Neural crest cell (in vitro differentiated cells): ENCODE measurements around the gene C3orf33. TPM values are rescaled to one million over a fixed set of nuclear protein-coding genes. Genes with fewer than 3 reads are reported as not detected.

Experiments
- DNase-seq: peaks from one replicate; pipeline ENCODE4 v3.0.0; 2021; ENCODE audit warnings: low read depth, mixed read lengths, low spot score
- H3K27ac Mint-ChIP-seq: one replicate; pipeline ENCODE4 v1.8.0; 2021; ENCODE audit warnings: mild to moderate bottlenecking, mixed read lengths; ENCODE audit not compliant: unreplicated experiment
- H3K27me3 Mint-ChIP-seq: 2 replicates; pipeline ENCODE4 v1.8.0; 2021; ENCODE audit warnings: low read depth, mild to moderate bottlenecking, mixed read lengths
- H3K36me3 Mint-ChIP-seq: 2 replicates; pipeline ENCODE4 v1.8.0; 2021; ENCODE audit warnings: low read depth, mild to moderate bottlenecking, mixed read lengths
- H3K4me1 Mint-ChIP-seq: 2 replicates; pipeline ENCODE4 v1.8.0; 2021; ENCODE audit warnings: mixed read lengths
- H3K4me3 Mint-ChIP-seq: one replicate; pipeline ENCODE4 v1.8.0; 2021; ENCODE audit warnings: mild to moderate bottlenecking, mixed read lengths
- H3K9me3 Mint-ChIP-seq: 2 replicates; pipeline ENCODE4 v1.8.0; 2021; ENCODE audit warnings: mixed read lengths
- total RNA-seq: library from RNA; stranded (reverse); gene quantifications from 2 replicates; pipeline ENCODE4 v1.2.1, GENCODE V29; 2021
- TF ChIP-seq, protein P1 (sequence below): fragments of 200-600 bp; sonication (generic); conservative IDR thresholded peaks from 2 replicates; pipeline ENCODE4 v1.5.0; 2021; ENCODE audit warnings: antibody characterized with exemption, mild to moderate bottlenecking

The C3orf33 gene
- total RNA-seq, 1 donor from 2014 or later, result 4.2 TPM

DNA sequence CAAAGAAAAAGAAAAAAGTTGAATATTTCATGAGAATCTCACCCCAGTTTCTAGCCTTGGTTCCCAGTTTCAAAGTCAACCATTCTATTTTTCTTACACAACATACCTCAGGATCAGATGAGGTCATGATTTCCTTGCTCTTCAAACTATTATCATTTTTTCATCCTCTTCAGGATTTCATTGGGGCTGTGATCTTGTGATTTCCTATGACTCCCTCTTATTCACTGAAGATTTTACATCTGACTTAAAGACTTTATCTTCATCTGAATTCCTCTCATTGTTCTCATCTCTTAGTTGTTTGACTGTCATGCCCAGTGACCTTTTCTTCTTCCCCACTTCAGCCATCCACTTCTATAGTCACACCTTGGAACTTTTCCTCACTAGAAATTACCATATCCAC lies 3.1 kb upstream of the C3orf33 start:
- H3K4me3 Mint-ChIP-seq, result no peak overlapping the region
- peaks cover 2% of the 10 kb centered on the region for H3K36me3 Mint-ChIP-seq
- H3K27ac Mint-ChIP-seq, result no peak overlapping the region
- peaks cover 14% of the 10 kb centered on the region for H3K4me1 Mint-ChIP-seq
- DNase-seq, result no peak
- TF ChIP-seq, protein P1, sequence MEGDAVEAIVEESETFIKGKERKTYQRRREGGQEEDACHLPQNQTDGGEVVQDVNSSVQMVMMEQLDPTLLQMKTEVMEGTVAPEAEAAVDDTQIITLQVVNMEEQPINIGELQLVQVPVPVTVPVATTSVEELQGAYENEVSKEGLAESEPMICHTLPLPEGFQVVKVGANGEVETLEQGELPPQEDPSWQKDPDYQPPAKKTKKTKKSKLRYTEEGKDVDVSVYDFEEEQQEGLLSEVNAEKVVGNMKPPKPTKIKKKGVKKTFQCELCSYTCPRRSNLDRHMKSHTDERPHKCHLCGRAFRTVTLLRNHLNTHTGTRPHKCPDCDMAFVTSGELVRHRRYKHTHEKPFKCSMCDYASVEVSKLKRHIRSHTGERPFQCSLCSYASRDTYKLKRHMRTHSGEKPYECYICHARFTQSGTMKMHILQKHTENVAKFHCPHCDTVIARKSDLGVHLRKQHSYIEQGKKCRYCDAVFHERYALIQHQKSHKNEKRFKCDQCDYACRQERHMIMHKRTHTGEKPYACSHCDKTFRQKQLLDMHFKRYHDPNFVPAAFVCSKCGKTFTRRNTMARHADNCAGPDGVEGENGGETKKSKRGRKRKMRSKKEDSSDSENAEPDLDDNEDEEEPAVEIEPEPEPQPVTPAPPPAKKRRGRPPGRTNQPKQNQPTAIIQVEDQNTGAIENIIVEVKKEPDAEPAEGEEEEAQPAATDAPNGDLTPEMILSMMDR, result no peak
- H3K27me3 Mint-ChIP-seq, result no peaks in the 10 kb centered on the region
- no peaks in the 10 kb centered on the region for H3K9me3 Mint-ChIP-seq

DNA sequence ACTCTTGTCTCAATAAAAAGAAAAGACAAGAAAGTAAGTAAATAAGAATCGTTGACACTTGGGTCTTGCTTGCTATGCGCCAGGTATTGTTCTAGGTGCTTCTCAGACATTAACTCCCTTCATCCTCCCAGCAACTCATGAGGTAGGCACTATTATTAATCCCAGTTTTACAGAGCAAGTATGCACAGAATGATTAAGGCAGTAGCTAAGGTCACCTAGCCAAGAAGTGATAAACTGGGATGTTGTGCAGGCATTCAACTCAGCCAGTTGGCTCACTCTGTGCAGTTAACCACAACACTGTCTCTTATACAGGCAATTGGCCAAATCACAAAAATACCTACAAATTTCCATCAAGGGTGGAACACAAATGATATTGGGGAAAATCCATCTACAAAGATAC lies 1.7 kb upstream of the C3orf33 start:
- TF ChIP-seq, protein P1, result no peak
- peaks cover 3% of the 10 kb centered on the region for H3K36me3 Mint-ChIP-seq
- H3K27me3 Mint-ChIP-seq, result no peaks in the 10 kb centered on the region
- H3K9me3 Mint-ChIP-seq, result no peaks in the 10 kb centered on the region
- no peak overlapping the region for H3K4me3 Mint-ChIP-seq
- H3K27ac Mint-ChIP-seq, result no peak overlapping the region
- no peak for DNase-seq
- H3K4me1 Mint-ChIP-seq, result peaks cover 14% of the 10 kb centered on the region

DNA sequence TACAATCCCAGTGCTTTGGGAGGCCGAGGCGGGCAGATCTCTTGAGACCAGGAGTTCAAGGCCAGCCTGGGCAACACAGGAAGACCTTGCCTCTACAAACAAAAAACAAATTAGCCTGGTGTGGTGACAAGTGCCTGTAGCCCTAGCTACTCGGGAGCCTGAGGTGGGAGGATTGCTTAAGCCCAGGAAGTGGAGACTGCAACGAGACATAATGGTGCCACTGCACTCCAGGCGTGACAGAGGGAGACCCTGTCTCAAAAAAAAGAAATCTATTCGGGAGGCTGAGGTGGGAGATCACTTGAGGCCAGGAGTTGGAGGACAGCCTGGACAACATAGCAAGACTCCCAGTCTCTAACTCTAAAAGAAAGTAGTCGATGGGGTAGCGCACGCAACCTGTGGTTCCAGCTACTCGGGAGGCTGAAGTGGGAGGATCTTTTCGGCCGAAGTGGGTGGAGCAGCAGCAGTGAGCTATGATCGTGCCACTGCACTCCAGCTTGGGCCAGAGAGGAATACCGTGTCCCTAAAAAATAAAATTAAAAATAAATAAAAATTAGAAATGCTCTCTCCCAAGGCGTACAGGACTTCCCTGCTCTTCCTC lies 775 bp downstream of the C3orf33 start:
- TF ChIP-seq, protein P1, result no peak
- Mint-ChIP-seq H3K4me3 (peak overlapping the region; percentile 90), H3K4me1 (peaks cover 14% of the 10 kb centered on the region), H3K27ac (peak overlapping the region; percentile 95), H3K27me3 (no peaks in the 10 kb centered on the region), H3K9me3 (no peaks in the 10 kb centered on the region), H3K36me3 (peaks cover 12% of the 10 kb centered on the region)
- peak; percentile 6 for DNase-seq

DNA sequence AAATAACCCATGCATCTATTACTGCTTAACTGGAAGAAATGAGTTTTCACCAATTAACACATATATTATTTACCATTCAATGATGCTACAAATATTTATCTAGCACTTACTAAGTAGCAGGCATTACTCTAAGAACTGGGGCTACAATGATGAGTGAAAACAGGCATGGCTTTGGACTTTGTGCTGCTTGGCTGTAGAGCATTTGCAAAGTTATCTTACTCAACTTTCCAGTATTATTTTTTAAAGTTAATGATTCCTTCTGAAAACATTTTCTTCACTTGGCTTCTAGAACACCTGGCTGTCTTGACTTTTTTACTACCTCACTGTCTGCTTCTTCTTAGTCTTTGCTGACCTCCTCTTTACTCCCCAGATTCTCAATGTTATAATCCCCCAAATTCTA lies 1.8 kb downstream of the C3orf33 start:
- no peaks in the 10 kb centered on the region for H3K9me3 Mint-ChIP-seq
- H3K27ac Mint-ChIP-seq, result no peak overlapping the region
- TF ChIP-seq, protein P1, result no peak
- DNase-seq, result no peak
- peaks cover 14% of the 10 kb centered on the region for H3K4me1 Mint-ChIP-seq
- peak overlapping the region; percentile 90 for H3K4me3 Mint-ChIP-seq
- H3K27me3 Mint-ChIP-seq, result no peaks in the 10 kb centered on the region
- H3K36me3 Mint-ChIP-seq, result peaks cover 15% of the 10 kb centered on the region

DNA sequence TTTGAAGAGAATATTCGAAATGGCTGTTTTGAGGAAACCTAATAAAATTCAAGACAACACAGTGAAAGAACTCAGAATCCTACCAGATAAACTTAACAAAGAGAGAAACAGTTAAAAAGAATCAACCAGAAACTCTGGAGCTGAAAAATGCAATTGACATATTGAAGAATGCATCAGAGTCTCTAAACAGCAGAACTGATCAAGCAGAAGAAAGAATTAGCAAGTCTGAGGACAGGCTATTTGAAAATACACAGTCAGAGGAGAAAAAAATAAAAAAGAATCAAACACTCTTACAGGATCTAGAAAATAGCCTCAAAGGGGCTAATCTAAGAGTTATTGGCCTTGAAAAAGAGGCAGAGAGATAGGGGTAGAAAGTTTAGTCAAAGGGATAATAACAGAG lies 13.5 kb downstream of the C3orf33 start:
- peaks cover 10% of the 10 kb centered on the region for H3K9me3 Mint-ChIP-seq
- H3K4me3 Mint-ChIP-seq, result no peak overlapping the region
- DNase-seq, result no peak
- TF ChIP-seq, protein P1, result no peak
- no peaks in the 10 kb centered on the region for H3K27me3 Mint-ChIP-seq
- H3K4me1 Mint-ChIP-seq, result peaks cover 5% of the 10 kb centered on the region
- H3K27ac Mint-ChIP-seq, result no peak overlapping the region
- peaks cover 61% of the 10 kb centered on the region for H3K36me3 Mint-ChIP-seq
